DOHH2 (cell line): Measurements from ENCODE around the gene AHCYL1.

Source experiments
- H3F3A ChIP-seq: fragments of 200-600 bp; sonication (generic), shearing (Covaris generic); 2 replicates; pipeline ENCODE4 v1.6.0; 2016; ENCODE audit warnings: antibody characterized with exemption, mild to moderate bottlenecking; ENCODE audit not compliant: control insufficient read depth, insufficient read depth
- H3K27ac ChIP-seq: fragments of 200-600 bp; sonication (generic); 2 replicates; pipeline ENCODE4 v1.5.1; 2014; ENCODE audit warnings: low read depth, mild to moderate bottlenecking, low read length, moderate library complexity
- H3K27me3 ChIP-seq: fragments of 200-600 bp; sonication (generic); 2 replicates; pipeline ENCODE4 v1.6.1; 2014; ENCODE audit warnings: mild to moderate bottlenecking, low read length, mixed read lengths; ENCODE audit not compliant: control insufficient read depth
- H3K36me3 ChIP-seq: fragments of 200-600 bp; sonication (generic); 2 replicates; pipeline ENCODE4 v1.6.1; 2014; ENCODE audit warnings: mild to moderate bottlenecking, low read length, moderate library complexity, mixed read lengths; ENCODE audit not compliant: control insufficient read depth
- H3K4me1 ChIP-seq: fragments of 200-600 bp; sonication (generic); 2 replicates; pipeline ENCODE4 v1.6.1; 2014; ENCODE audit warnings: mild to moderate bottlenecking, low read length, mixed read lengths; ENCODE audit not compliant: control insufficient read depth
- H3K4me2 ChIP-seq: fragments of 200-600 bp; sonication (generic); 2 replicates; pipeline ENCODE4 v1.6.0; 2014; ENCODE audit warnings: mild to moderate bottlenecking, low read length, moderate library complexity
- H3K4me3 ChIP-seq: fragments of 200-600 bp; sonication (generic); 2 replicates; pipeline ENCODE4 v1.5.1; 2014; ENCODE audit warnings: mild to moderate bottlenecking, low read length, mixed read lengths
- H3K79me2 ChIP-seq: fragments of 200-600 bp; sonication (generic); 2 replicates; pipeline ENCODE4 v1.6.1; 2014; ENCODE audit warnings: mild to moderate bottlenecking, low read length, mixed read lengths; ENCODE audit not compliant: control insufficient read depth
- H3K9me2 ChIP-seq: fragments of 200-600 bp; sonication (generic); replicated peaks from 2 replicates; pipeline ENCODE4 v1.6.1; 2014; ENCODE audit warnings: mild to moderate bottlenecking, low read length, mixed read lengths; ENCODE audit not compliant: control insufficient read depth
- H3K9me3 ChIP-seq: fragments of 200-600 bp; sonication (generic); 2 replicates; pipeline ENCODE4 v1.6.1; 2014; ENCODE audit warnings: antibody characterized with exemption, low read length, mixed read lengths; ENCODE audit not compliant: control insufficient read depth, insufficient read depth
- H4K20me1 ChIP-seq: fragments of 200-600 bp; sonication (generic); 2 replicates; pipeline ENCODE4 v1.6.0; 2014; ENCODE audit warnings: low read depth, mild to moderate bottlenecking, antibody characterized with exemption, low read length, moderate library complexity; ENCODE audit not compliant: control insufficient read depth, insufficient read depth
- EZH2phosphoT487 ChIP-seq: fragments of 200-600 bp; sonication (generic); IDR thresholded peaks from 2 replicates; pipeline ENCODE4 v1.6.1; 2017; ENCODE audit warnings: borderline replicate concordance, mild to moderate bottlenecking, antibody characterized with exemption, low read length, moderate library complexity, mixed read lengths
- TF ChIP-seq, protein P1 (sequence below): fragments of 200-600 bp; sonication (generic); IDR thresholded peaks from one replicate; pipeline ENCODE4 v1.5.1; 2014; ENCODE audit warnings: antibody characterized with exemption, mild to moderate bottlenecking, low read depth, low read length; ENCODE audit not compliant: poor library complexity, severe bottlenecking

The AHCYL1 gene

DNA sequence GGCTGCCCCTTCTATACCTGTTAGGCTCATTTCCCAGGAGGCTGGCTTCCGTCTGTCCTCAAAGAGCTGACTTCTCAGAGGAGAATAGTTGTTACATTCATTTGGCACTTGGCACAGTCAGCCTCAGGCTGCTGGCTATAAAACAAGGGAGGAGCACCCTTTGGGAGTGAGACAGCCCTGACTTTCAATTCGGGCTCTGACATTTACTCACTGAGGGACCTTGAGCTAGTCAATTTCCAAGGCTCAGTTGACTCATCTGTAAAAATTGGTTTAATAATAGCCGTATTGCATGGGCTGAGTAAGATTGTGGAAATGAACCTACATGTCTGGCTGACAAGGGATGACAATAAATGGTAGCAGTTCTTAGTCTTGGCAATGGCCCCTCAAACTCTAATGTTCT is 72.2 kb downstream of the AHCYL1 start:
- no peaks in the 10 kb centered on the region for H3F3A ChIP-seq
- H3K27me3 ChIP-seq: no peaks in the 10 kb centered on the region
- peaks cover 50% of the 10 kb centered on the region for H3K36me3 ChIP-seq
- no peaks in the 10 kb centered on the region for H3K79me2 ChIP-seq
- no peaks in the 10 kb centered on the region for H3K9me3 ChIP-seq
- no peaks in the 10 kb centered on the region for H3K9me2 ChIP-seq
- H3K27ac ChIP-seq: no peak overlapping the region
- H3K4me1 ChIP-seq: no peaks in the 10 kb centered on the region
- no peaks in the 10 kb centered on the region for H4K20me1 ChIP-seq
- no peak overlapping the region for H3K4me2 ChIP-seq
- TF ChIP-seq, protein P1, sequence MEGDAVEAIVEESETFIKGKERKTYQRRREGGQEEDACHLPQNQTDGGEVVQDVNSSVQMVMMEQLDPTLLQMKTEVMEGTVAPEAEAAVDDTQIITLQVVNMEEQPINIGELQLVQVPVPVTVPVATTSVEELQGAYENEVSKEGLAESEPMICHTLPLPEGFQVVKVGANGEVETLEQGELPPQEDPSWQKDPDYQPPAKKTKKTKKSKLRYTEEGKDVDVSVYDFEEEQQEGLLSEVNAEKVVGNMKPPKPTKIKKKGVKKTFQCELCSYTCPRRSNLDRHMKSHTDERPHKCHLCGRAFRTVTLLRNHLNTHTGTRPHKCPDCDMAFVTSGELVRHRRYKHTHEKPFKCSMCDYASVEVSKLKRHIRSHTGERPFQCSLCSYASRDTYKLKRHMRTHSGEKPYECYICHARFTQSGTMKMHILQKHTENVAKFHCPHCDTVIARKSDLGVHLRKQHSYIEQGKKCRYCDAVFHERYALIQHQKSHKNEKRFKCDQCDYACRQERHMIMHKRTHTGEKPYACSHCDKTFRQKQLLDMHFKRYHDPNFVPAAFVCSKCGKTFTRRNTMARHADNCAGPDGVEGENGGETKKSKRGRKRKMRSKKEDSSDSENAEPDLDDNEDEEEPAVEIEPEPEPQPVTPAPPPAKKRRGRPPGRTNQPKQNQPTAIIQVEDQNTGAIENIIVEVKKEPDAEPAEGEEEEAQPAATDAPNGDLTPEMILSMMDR: no peak
- TF ChIP-seq EZH2phosphoT487: no peak
- no peak overlapping the region for H3K4me3 ChIP-seq

DNA sequence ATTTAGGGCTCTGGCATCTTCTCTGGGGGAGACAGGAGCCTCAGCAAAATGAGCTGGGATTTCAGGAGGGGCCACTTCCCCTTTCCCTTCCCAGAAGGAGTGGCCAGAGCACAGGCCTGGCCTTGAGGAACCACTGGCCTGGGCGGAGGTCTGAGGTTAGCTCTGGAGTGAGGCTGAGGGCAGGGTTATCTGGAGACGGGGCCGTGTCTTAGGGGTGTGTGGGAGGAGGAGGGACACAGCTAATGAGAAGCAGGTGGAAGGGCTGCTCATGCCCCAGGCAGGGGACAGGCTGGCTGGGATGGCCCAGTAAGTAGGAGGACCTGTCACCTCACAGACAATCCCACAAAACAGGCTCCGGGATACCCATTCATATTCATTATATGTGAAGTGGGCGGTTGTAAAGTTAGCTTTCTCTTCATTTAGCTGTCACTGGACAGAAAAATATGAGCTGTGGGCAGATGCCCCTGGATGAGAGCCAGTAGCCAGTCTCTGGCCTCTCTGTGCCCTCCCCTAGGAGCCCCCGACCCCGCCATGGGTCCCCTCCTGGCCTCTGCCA is 73.5 kb downstream of the AHCYL1 start:
- Histone ChIP-seq H3K36me3 (peaks cover 43% of the 10 kb centered on the region), H3K27me3 (no peaks in the 10 kb centered on the region), H3K79me2 (no peaks in the 10 kb centered on the region), H4K20me1 (no peaks in the 10 kb centered on the region), H3F3A (no peaks in the 10 kb centered on the region), H3K4me2 (no peak overlapping the region), H3K4me3 (no peak overlapping the region), H3K9me2 (no peaks in the 10 kb centered on the region), H3K9me3 (no peaks in the 10 kb centered on the region), H3K27ac (no peak overlapping the region), H3K4me1 (no peaks in the 10 kb centered on the region)
- TF ChIP-seq, protein P1: no peak
- no peak for TF ChIP-seq EZH2phosphoT487

DNA sequence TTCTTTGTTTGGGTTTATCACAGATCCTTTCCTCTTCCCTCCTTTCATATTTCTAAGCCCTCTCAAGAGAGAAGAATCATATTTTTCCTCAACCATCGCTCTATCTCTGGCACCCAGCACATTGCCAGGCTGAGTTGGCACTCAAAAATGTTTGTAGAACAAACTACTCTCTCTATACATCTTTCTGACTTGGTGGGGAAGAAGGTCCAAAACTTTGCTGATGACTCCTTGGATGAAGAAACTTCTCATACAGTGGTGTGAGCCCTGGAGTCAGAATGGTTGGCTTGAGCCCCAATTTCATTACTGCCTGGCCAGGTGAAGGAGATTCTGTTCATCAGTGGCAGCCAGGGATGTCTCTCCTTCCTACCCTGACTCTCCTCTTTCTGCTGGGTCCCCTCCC is 74.0 kb downstream of the AHCYL1 start:
- Histone ChIP-seq H4K20me1 (no peaks in the 10 kb centered on the region), H3F3A (no peaks in the 10 kb centered on the region), H3K4me2 (no peak overlapping the region), H3K4me1 (no peaks in the 10 kb centered on the region), H3K36me3 (peaks cover 38% of the 10 kb centered on the region), H3K27me3 (no peaks in the 10 kb centered on the region), H3K4me3 (no peak overlapping the region), H3K9me3 (no peaks in the 10 kb centered on the region), H3K9me2 (no peaks in the 10 kb centered on the region), H3K27ac (no peak overlapping the region), H3K79me2 (no peaks in the 10 kb centered on the region)
- TF ChIP-seq, protein P1: no peak
- no peak for TF ChIP-seq EZH2phosphoT487
